Measurements from ENCODE around the gene ULK1.

The ULK1 gene

GRCh38 chr12:131921866-131922769 is 27.7 kb downstream of the ULK1 start:
- TF ChIP-seq ZNF211 (tag by site-specific recombination; IDR thresholded peaks at IDR 0.05; ENCODE audit: low read depth) (no peak), ZNF335 (tag by site-specific recombination; conservative IDR thresholded peaks at IDR 0.05) (peak; percentile 45), ZNF366 (tag by site-specific recombination; conservative IDR thresholded peaks at IDR 0.05) (no peak), ZFP3 (tag by site-specific recombination; IDR thresholded peaks at IDR 0.05; ENCODE audit: low read depth) (no peak), SP2 (tag by site-specific recombination; IDR thresholded peaks at IDR 0.05) (peak; percentile 19; the same call in 1 of the 2 replicates), ZNF148 (tag by site-specific recombination; IDR thresholded peaks at IDR 0.05; ENCODE audit: borderline replicate concordance) (no peak), GLIS2 (tag by site-specific recombination; IDR thresholded peaks at IDR 0.05) (0 out of 2 replicates have a peak, but pooled peaks have one; percentile 24), ZBTB7A (tag by site-specific recombination; IDR thresholded peaks at IDR 0.05; ENCODE audit: low read depth) (no peak)
- Histone ChIP-seq H3K36me3 (ENCODE audit: control insufficient read depth in 2 of 2, insufficient read depth in 1 of 2, low read length in 2 of 2) (peaks cover 0 to 54% of the 10 kb centered on the region in 2 experiments; a peak in 2 of 3 replicates), H3K4me3 (ENCODE audit: low read depth, low read length) (no peak overlapping the region), H3K4me1 (ENCODE audit: control insufficient read depth, insufficient read depth, low read length) (no peaks in the 10 kb centered on the region), H3K27ac (ENCODE audit: extremely low read depth, low read depth, low read length) (no peak overlapping the region), H3K9me3 (ENCODE audit: control insufficient read depth, insufficient read depth, low read depth, low read length) (no peaks in the 10 kb centered on the region)
- ChIA-PET CTCF (no interaction called here), POLR2A (no interaction called here)

DNA sequence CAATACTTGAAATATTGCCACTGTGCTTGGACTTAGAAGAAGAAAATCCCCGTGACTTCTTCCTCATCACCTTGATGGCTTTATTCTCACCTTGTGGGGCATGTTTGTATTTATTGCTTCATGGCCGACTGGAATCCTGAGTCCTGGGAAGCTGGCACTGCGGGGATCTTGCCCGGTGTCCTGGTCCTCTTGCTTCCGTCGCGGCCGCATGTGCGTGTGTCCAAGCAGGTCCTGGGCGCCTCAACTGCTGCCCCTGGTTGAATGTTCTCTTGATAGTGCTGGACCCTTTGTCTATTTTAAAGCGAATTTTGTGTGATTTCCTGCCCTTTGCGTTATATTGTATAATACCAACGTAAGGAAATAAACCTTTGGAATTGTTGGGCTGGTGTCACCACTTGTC is 28.4 kb downstream of the ULK1 start:
- POLR2A ChIA-PET = no interaction called here
- no peak for TF ChIP-seq ZNF202 (tag by site-specific recombination; IDR thresholded peaks at IDR 0.05; ENCODE audit: borderline replicate concordance)
- TF ChIP-seq MZF1 (tag by site-specific recombination; IDR thresholded peaks at IDR 0.05; ENCODE audit: borderline replicate concordance) = no peak
- TF ChIP-seq SALL2 (tag by site-specific recombination; IDR thresholded peaks at IDR 0.05; ENCODE audit: borderline replicate concordance) = no peak
- TF ChIP-seq ZNF777 (tag by site-specific recombination; IDR thresholded peaks at IDR 0.05; ENCODE audit: borderline replicate concordance) = no peak
- TF ChIP-seq ZNF19 (tag by site-specific recombination; IDR thresholded peaks at IDR 0.05; ENCODE audit: low read depth) = no peak
- TF ChIP-seq ZNF654 (tag by site-specific recombination; IDR thresholded peaks at IDR 0.05; ENCODE audit: low read depth) = no peak
- TF ChIP-seq, protein P1, sequence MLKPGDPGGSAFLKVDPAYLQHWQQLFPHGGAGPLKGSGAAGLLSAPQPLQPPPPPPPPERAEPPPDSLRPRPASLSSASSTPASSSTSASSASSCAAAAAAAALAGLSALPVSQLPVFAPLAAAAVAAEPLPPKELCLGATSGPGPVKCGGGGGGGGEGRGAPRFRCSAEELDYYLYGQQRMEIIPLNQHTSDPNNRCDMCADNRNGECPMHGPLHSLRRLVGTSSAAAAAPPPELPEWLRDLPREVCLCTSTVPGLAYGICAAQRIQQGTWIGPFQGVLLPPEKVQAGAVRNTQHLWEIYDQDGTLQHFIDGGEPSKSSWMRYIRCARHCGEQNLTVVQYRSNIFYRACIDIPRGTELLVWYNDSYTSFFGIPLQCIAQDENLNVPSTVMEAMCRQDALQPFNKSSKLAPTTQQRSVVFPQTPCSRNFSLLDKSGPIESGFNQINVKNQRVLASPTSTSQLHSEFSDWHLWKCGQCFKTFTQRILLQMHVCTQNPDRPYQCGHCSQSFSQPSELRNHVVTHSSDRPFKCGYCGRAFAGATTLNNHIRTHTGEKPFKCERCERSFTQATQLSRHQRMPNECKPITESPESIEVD (tag by site-specific recombination; IDR thresholded peaks at IDR 0.05) = no peak
- TF ChIP-seq, protein P2, sequence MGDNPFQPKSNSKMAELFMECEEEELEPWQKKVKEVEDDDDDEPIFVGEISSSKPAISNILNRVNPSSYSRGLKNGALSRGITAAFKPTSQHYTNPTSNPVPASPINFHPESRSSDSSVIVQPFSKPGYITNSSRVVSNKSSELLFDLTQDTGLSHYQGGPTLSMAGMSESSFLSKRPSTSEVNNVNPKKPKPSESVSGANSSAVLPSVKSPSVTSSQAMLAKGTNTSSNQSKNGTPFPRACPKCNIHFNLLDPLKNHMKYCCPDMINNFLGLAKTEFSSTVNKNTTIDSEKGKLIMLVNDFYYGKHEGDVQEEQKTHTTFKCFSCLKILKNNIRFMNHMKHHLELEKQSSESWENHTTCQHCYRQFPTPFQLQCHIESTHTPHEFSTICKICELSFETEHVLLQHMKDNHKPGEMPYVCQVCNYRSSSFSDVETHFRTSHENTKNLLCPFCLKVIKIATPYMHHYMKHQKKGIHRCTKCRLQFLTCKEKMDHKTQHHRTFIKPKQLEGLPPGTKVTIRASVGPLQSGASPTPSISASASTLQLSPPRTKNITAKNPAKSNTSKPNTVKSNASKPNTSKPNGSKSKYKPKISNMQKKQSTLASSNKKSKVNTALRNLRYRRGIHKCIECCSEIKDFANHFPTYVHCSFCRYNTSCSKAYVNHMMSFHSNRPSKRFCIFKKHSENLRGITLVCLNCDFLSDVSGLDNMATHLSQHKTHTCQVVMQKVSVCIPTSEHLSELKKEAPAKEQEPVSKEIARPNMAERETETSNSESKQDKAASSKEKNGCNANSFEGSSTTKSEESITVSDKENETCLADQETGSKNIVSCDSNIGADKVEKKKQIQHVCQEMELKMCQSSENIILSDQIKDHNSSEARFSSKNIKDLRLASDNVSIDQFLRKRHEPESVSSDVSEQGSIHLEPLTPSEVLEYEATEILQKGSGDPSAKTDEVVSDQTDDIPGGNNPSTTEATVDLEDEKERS (tag by site-specific recombination; IDR thresholded peaks at IDR 0.05) = no peak
- TF ChIP-seq ZNF530 (tag by site-specific recombination; IDR thresholded peaks at IDR 0.05; ENCODE audit: low read depth) = no peak
- no peak for TF ChIP-seq ZNF138 (tag by site-specific recombination; IDR thresholded peaks at IDR 0.05; ENCODE audit: borderline replicate concordance)
- Histone ChIP-seq H3K4me3 (ENCODE audit: low read depth, low read length) (no peak overlapping the region), H3K4me1 (ENCODE audit: control insufficient read depth, insufficient read depth, low read length) (no peaks in the 10 kb centered on the region), H3K36me3 (ENCODE audit: control insufficient read depth in 2 of 2, insufficient read depth in 1 of 2, low read length in 2 of 2) (peaks cover 0 to 50% of the 10 kb centered on the region in 2 experiments; a peak in 2 of 3 replicates), H3K27ac (ENCODE audit: extremely low read depth, low read depth, low read length) (no peak overlapping the region), H3K9me3 (ENCODE audit: control insufficient read depth, insufficient read depth, low read depth, low read length) (no peaks in the 10 kb centered on the region)
- CTCF ChIA-PET = no interaction called here
